Cardiac ventricle fibroblast (primary cell): ENCODE results near the gene PER2. TPM values are rescaled to one million over a fixed set of nuclear protein-coding genes. Genes with fewer than 3 reads are reported as not detected.

Experiments used
- total RNA-seq: library from RNA; depleted of rRNA; stranded (reverse); fragments of >200 nt; gene quantifications from 2 replicates; pipeline ENCODE4 v1.2.3, GENCODE V29; 2015

PER2 gene
- 4.5 and 4.6 TPM in 2 replicates for total RNA-seq

DNA sequence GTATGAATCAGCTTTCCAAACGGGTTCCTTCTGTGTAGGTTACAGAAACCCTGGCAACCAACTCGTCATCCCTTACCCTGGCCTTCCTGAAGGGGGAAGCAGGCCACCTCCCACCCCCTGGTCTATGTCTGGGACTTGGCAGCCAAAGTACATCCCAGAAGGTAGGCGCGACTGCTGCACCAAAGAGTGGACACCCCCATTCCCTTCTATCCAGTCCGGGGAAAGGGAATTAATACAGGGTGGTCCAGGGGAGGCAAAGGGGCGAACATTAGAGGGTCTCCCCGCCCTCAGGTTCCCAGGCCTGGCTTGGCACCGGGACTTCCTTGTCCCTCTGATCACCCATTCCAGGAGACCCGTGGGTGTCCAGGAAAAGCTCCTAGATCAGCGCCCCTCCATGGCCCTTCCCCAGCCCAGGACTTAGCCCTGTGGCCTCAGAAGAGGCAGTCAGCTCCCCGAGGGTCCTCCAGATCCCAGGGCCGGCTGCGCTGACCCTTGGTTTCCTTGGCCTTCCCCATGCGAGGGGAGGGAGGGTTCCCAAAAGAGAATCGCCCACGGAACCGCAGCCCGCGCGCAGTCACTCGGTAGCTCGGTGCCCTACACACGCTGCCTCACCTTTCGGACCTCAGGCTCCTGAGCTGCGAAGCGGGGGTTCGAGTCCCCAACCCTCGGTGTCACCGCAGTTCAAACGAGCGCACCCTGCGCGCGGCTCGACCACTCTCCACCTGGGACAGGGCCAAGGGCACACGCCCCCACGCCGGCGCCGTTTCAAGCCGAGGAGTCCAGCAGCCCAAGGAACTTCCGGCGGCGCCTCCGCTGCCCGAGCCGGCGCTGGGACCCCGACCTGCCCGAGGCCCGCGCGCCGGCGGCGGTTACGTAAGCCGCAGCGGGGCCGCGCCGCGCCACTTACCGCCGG is at the start of gene PER2:
PER2 (minus strand) TSS at position 874 of the 913 bp plus-strand sequence. CDS start 10,674 bp downstream, outside the sequence.

DNA sequence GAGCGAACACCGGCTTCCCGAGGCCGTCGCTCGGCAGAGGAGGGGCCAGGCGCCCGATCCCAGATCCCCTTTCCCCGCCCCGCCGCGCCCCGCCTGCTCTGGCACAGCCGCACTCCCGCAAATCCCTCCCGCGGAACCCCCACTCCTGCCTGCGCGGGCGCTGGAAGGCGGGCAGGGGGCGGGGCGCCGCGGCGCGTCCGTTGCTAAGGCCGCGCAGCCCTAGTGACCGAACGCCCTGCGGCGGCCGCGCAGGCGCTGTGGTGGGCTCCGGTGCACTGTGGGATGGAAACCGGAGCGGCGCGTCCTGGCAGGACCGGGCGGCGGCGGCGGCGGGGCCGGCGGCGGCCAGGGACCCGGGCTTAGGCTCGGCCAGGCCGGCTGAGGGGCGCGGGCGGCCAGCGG is 31.8 kb upstream of the PER2 start, which contains the start of gene TRAF3IP1:
TRAF3IP1 (plus strand) TSS at position 273 of the 402 bp plus-strand sequence. CDS start 145 bp downstream, outside the sequence.

DNA sequence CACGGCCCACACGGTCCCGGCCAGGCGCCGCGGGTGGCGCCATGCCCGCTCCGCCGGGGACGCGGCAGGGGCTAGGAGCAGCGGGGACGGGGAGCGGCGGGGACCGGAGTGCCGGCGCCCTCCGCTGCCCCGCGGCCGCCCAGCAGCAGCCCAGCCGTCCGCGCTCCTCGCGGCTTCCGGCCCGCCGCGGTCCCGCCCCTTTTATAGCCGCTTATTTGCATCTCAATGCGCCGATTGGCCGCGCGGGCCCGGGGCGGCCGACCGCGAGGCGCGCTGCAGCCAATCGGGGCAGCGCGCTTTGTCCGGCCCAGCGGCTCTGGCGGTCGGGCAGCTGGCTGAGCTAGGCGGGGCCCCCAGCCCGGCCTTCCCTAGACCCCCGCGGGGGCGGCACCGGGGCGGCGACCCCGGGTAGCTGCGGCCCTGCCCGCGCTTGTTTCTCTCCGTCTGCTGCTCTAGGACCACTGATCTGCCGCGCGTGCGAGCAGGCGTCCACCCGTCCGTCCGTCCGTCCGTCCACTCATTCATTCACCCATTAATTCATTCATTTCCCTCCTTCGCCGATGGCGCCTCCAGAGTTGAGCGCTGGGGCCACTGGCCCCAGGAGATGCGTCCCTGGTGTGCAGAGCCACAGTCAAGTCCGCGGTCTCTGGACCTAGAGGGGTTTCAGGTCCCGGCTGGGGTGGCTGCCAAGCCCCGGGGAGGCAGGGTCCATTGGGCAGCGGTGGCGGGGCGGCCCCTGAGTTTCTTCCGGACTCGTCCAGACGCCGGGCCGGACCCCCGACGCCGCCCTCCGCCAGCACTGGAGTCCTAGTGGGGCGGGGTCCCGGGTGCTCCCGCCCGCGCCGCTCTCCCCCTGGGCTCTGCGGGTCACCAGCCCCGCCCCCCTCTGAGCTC is 48.3 kb downstream of the PER2 start, which contains the start of gene HES6:
HES6 (minus strand) TSS at position 176 of the 894 bp plus-strand sequence; CDS start at position 43, 133 bp downstream.

GRCh38 chr2:238203094-238203972 is 85.1 kb downstream of the PER2 start, which contains the start of gene ILKAP:
Gene ILKAP, minus strand, starts transcription at chr2:238203695. Its CDS starts 142 bp downstream, at chr2:238203553.

Other genes with a start within 250 kb of the PER2 start
- gene SCLY, start 227.6 kb downstream of the PER2 start, total RNA-seq = 11.0 and 14.9 TPM in 2 replicates
- 1.5 and 2.0 TPM in 2 replicates for gene ESPNL, start 188.3 kb downstream of the PER2 start, total RNA-seq
- gene KLHL30, start 149.9 kb downstream of the PER2 start, total RNA-seq = 0.06 TPM in 1 of 2 replicates, not detected in the other
- gene ERFE, start 129.6 kb downstream of the PER2 start, total RNA-seq = 3.9 and 9.2 TPM in 2 replicates
- 15.5 and 16.0 TPM in 2 replicates for gene ILKAP, start 84.9 kb downstream of the PER2 start, total RNA-seq
- 0.44 and 1.6 TPM in 2 replicates for gene HES6, start 48.6 kb downstream of the PER2 start, total RNA-seq
- 4.8 and 8.7 TPM in 2 replicates for gene TRAF3IP1, start 31.9 kb upstream of the PER2 start, total RNA-seq
- gene ASB1, start 138.3 kb upstream of the PER2 start, total RNA-seq = 9.2 and 17.8 TPM in 2 replicates